ENCODE measurements around the gene ROR2.

- no peak for TF ChIP-seq POLR2AphosphoS5 (IDR thresholded peaks at IDR 0.05; ENCODE audit: borderline replicate concordance, low read depth, low read length)
- TF ChIP-seq EZH2 (IDR thresholded peaks at IDR 0.05), result no peak
- no peak for TF ChIP-seq FOXP2 (optimal IDR thresholded peaks at IDR 0.05; ENCODE audit: control extremely low read depth, extremely low read length, insufficient read depth)
These were observed 203.1 kb downstream of the ROR2 start for GRCh38 chr9:91746904-91747303.

Measured in SK-N-MC (cell line).